HuH-7 (cell line): ENCODE data around the gene C1QTNF12.

Experiments
- DNase-seq: peaks from one replicate; pipeline ENCODE4 v3.0.0; 2011; ENCODE audit warnings: low spot score

C1QTNF12 gene

GRCh38 chr1:1246577-1247340 lies at the start of gene C1QTNF12:
Gene C1QTNF12, minus strand, starts transcription at chr1:1246722. Its CDS starts 32 bp downstream, at chr1:1246690.
- no peak for DNase-seq

DNA sequence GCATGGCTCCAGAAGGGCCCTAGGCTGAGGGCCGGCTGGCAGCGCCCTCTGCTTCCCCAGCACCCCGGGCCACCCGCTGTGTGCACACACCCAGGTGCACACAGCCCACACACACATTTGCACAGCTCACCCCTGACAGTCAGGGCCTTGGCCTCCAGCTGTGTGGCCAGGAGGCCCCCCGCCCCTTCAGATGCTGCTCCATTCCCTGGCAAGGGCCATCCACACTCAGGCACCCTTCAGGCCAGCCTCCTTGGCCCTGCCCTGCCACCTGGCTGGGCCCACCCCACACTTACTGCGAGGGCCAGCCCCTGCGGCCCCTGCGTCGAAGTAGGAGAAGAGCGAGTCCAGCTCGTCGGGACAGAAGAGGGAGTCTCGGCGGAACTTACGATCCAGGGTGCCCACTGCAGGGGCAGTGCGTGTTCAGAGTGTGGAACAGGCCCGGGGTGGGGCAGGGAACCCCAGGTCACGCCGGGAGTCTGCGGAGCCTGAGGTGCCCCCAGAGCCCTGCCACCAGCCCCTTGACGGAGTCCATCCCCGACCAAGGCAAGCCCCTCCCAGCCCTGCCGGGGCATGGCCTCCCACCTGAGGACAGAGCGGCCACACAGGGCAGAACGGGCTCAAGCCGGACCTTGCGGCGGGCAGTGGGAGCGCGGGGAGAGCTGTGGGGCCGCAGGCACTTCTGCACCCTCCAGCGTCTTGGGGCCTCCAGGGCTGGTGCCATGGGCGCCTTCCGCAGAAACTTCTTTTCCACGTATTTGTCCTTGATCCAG lies 48.8 kb upstream of the C1QTNF12 start:
- no peak for DNase-seq

DNA sequence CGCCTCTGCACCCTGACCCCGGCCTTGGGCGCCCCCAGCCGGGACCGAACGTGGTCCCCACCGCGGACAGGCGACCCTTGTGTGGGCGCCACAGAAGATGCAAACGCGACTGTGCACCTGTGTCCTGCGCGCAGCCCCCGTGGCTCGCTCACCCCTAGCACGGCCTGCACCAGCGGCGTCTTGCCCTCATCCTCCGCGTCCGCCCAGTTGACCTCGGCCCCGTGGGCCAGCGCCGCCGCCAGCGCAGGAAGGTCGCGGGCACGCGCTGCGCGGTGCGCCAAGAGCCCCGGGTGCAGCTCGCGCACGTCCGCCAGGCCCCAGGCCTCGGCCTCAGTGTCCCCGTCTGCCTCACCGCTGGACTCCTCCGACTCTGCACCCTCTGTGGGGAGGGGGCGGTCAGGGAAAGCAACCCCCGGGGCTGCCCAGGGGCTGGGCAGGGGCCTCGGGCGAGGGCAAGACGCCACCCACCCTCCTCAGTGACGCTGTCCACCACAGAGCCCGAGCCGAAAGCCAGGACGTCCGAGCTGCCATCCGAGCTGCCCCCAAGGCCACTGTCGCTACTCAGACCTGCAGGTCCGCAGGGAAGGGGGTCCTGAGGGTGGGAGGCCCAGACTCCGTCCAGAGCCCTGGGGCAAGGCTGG lies 47.8 kb upstream of the C1QTNF12 start:
- DNase-seq: no peak

DNA sequence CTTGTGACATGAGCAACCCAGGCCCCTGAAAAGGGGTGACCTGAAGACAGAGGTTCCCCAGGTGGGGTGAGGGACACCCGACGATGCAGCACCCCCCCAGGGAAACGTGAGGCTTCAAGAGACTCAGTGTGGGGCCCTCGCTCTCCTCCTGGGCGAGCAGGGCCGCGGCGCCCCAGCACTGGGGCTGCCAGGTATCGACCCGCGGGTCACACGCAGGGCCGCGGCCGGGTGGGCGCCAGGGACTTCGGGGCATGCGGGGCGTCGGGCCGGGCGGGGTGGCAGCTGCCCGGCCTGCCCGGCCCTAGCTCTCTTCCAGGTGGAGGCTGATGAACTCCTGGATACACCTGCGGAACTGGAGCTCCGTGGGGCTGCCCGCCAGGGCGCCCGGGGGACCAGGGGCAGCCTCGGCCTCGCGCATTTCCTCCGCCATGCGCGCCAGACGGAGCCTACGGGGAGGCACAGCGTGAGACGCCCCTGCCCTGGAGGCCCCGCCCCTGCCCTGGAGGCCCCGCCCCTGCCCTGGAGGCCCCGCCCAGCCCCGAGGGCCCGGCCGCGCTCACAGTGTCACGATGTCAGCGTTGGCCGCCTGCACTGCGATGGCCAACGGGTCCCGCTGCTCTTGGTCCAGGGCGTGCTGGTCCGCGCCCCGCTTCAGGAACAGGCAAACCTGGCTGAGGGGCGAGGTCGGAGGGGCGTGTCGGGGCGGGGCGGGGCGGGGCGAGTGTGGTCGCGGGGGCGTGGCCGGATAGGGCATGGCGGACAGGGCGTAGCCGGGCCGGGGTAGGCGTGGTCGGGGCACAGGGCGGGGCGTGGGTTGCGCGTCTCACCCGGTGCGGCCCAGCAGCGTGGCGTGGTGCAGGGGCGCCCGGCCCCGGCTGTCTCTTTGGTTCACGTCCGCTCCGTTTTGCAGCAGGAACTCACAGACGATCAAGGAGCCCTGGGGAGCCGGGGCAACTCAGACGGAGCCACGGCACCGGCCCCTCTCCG lies 47.0 kb upstream of the C1QTNF12 start:
- no peak for DNase-seq

DNA sequence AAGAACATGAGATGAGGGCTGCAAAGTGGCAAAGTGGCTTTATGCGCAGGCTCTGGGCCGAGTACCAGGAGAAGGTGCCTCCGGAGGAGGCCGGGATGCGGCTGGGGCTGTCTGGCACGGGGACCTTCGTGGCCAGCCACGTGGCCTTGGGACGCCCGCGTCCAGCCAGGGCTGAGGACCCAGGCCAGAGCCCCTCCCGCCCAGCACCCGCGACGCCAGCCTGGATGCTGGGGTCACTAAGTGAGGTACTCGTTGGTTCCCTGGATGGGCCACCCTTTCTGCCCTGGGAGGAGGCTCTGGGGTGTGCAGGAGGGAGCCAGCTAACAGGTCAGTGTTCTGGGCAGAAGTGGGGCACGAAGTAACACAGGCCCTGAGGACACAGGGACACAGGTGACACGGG lies 46.3 kb upstream of the C1QTNF12 start:
- DNase-seq: no peak

- no peak for DNase-seq
Measured at GRCh38 chr1:1292442-1292779, 45.9 kb upstream of the C1QTNF12 start.

GRCh38 chr1:1291548-1292441 lies 45.3 kb upstream of the C1QTNF12 start:
- peak; percentile 88 for DNase-seq

DNA sequence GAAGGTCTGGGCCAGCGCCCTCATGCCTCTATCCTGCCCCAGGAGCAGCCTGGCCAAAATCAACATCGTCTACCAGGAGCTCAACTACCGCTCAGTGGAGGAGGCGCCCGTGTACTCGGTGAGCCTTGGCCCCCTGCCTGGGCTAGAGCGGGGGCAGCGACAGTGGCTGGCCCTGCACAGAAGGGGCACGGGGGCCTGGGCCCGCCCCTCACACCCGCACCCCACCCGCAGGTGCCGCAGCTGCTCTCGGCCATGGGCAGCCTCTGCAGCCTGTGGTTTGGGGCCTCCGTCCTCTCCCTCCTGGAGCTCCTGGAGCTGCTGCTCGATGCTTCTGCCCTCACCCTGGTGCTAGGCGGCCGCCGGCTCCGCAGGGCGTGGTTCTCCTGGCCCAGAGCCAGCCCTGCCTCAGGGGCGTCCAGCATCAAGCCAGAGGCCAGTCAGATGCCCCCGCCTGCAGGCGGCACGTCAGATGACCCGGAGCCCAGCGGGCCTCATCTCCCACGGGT lies 44.6 kb upstream of the C1QTNF12 start:
- no peak for DNase-seq

GRCh38 chr1:1290238-1290731 lies 43.8 kb upstream of the C1QTNF12 start:
- peak; percentile 95 for DNase-seq

DNA sequence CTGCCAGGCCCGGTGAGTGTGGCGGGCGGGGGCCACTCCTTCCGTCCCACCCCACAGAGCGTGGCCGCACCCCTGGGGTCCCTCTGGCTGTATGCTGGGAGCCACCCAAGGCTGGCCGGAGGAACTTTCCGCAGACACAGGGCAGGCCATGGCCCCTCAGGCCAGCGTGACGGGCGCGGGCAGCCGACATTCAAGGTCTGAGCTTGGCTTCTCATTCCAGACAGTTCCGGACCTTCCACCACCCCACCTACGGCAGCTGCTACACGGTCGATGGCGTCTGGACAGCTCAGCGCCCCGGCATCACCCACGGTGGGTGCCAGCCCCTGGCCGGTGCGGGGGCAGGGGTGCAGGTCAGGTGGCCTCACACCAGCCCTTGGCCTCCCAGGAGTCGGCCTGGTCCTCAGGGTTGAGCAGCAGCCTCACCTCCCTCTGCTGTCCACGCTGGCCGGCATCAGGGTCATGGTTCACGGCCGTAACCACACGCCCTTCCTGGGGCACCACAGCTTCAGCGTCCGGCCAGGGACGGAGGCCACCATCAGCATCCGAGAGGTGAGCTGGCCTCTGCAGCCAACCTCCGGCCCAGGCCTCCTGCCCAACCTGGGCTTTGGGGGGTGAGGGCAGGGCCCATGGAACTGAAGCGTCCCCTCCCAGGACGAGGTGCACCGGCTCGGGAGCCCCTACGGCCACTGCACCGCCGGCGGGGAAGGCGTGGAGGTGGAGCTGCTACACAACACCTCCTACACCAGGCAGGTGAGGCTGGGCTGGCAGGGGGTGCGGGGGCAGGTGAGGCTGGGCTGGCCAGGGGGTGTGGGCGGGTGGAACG lies 41.0 kb upstream of the C1QTNF12 start:
- no peak for DNase-seq

- DNase-seq: no peak
Measured at GRCh38 chr1:1286313-1287261, 40.1 kb upstream of the C1QTNF12 start.

DNA sequence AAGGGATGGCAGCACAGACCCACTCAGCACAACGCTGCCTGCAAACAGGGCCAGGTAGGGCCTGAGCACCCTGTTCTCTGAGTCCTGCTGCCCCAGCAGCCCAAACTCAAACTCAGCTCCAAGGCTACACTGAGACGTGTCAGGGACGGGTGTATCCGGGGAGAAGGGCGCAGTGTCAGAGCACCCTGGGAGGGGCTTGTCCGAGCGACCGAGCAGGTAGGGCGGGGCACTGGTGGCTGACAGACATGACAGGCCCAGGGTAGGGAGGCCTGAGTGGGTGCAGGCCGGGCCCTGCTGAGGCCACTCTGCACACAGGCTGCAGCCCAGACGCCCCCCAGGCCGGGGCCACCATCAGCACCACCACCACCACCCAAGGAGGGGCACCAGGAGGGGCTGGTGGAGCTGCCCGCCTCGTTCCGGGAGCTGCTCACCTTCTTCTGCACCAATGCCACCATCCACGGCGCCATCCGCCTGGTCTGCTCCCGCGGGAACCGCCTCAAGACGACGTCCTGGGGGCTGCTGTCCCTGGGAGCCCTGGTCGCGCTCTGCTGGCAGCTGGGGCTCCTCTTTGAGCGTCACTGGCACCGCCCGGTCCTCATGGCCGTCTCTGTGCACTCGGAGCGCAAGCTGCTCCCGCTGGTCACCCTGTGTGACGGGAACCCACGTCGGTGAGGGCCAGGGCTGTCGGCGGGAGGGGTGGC lies 39.2 kb upstream of the C1QTNF12 start:
- no peak for DNase-seq

- no peak for DNase-seq
Measured at GRCh38 chr1:1285102-1285571, 38.6 kb upstream of the C1QTNF12 start.

DNA sequence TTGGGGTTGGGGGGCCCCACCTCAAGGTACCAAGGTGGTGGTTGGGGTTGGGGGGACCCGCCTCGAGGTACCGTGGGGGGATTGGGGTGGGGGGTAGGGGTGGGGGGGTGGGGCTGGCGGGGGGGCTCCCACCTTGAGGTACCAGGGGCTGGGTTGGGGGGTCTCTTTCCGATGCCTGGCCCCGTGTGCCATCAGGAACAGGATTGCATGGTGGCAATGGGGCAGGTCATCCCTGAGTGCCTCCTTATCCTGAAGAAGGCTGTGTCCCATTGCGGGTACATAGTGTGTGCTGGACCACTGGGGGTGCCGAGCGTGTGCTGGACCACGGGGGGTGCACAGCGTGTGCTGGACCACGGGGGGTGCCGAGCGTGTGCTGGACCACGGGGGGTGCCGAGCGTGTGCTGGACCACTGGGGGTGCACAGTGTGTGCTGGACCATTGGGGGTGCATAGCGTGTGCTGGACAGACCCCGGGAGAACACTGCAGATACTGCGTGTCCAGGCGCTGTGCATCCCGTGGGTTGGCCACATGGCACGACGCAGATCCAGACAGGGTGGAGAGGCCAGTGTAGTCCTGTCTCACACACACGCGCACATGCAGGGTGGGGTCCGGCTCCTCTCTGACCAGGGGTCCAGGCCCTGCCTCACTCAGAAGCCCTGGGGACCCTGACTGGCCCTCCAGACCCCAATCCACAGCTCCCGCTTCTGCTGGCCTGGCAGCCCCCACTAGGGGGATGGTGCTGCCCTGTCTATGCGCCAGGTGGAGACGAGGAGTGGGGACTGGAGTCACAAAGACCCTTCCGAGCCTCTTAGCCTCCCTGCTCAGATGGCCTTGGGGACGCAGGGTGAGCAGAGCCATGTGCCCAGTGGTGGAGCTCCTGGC lies 37.9 kb upstream of the C1QTNF12 start:
- DNase-seq: no peak

DNA sequence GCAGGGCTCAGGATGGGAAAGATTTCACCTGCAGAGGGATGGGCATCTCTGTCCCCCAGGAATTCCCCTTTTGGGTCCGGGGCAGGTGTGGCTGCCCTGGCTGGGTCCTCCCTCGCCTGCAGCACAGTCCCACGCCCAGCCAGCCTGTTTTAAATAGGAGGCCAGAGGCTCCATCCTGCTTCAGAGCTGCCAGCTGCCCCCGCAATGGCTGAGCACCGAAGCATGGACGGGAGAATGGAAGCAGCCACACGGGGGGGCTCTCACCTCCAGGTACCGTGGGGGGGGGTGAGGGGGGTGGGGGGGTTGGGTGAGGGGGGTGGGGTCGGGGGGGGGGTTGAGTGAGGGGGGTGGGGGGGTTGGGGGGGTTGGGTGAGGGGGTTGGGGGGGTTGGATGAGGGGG lies 37.3 kb upstream of the C1QTNF12 start:
- DNase-seq: peak; percentile 75

DNA sequence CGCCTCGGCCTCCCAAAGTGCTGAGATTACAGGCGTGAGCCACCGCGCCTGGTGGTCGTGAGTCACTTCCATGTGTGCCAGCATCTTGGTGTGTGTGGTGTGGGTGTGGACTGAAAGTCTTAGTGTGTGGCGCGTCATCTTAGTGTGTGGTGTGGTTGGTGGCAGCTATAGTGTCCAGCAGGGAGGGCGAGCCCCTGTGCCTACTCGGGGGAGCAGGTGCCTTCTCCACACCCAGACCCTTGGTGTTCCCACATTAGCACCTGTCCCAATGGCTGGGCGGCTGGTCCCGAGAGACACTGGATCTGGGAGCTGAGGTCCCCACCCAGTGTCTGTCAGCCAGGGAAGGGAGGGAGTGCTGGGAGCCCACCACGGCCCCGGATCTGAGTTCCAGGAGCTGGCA lies 36.5 kb upstream of the C1QTNF12 start:
- no peak for DNase-seq
